H9 (cell line): Measurements from ENCODE around the gene CDH7. TPM values are rescaled to one million over a fixed set of nuclear protein-coding genes. Genes with fewer than 3 reads are reported as not detected.

Source experiments
- DNase-seq: peaks from one replicate; pipeline ENCODE4 v3.0.0-alpha.2; 2017
- H2AFZ ChIP-seq: one replicate; pipeline ENCODE4 v1.6.1; 2013; ENCODE audit warnings: mild to moderate bottlenecking, low read length, control low read depth, moderate library complexity
- H2AK5ac ChIP-seq: 2 replicates; pipeline ENCODE4 v1.6.1; 2013; ENCODE audit warnings: low read length, control low read depth, mixed read lengths; ENCODE audit not compliant: insufficient read length
- H2BK120ac ChIP-seq: one replicate; pipeline ENCODE4 v1.6.1; 2013; ENCODE audit warnings: low read depth, mild to moderate bottlenecking, low read length, control low read depth, inconsistent platforms; ENCODE audit not compliant: poor library complexity, severe bottlenecking
- H2BK12ac ChIP-seq: 2 replicates; pipeline ENCODE4 v1.6.1; 2013; ENCODE audit warnings: low read length, control low read depth, mixed read lengths, low read depth; ENCODE audit not compliant: insufficient read length
- H2BK15ac ChIP-seq: 2 replicates; pipeline ENCODE4 v1.6.1; 2013; ENCODE audit warnings: low read depth, low read length, control low read depth
- H2BK20ac ChIP-seq: one replicate; pipeline ENCODE4 v1.6.1; 2013; ENCODE audit warnings: low read depth, mild to moderate bottlenecking, low read length, control low read depth, inconsistent platforms; ENCODE audit not compliant: poor library complexity, severe bottlenecking
- H2BK5ac ChIP-seq: 2 replicates; pipeline ENCODE4 v1.6.1; 2013; ENCODE audit warnings: low read length, control low read depth, mixed read lengths; ENCODE audit not compliant: insufficient read length
- H3K14ac ChIP-seq: 2 replicates; pipeline ENCODE4 v1.6.1; 2013; ENCODE audit warnings: low read length, control low read depth; ENCODE audit not compliant: insufficient read depth
- H3K18ac ChIP-seq: 2 replicates; pipeline ENCODE4 v1.6.1; 2013; ENCODE audit warnings: low read depth, mild to moderate bottlenecking, mixed read lengths, low read length, control low read depth; ENCODE audit not compliant: insufficient read length
- H3K23ac ChIP-seq: 2 replicates; pipeline ENCODE4 v1.6.1; 2013; ENCODE audit warnings: low read length, control low read depth, mixed read lengths, low read depth; ENCODE audit not compliant: insufficient read length
- H3K23me2 ChIP-seq: 2 replicates; pipeline ENCODE4 v1.6.1; 2013; ENCODE audit warnings: low read depth, mild to moderate bottlenecking, mixed read lengths, low read length, control low read depth; ENCODE audit not compliant: insufficient read length, poor library complexity, severe bottlenecking
- H3K27ac ChIP-seq: 2 replicates; pipeline ENCODE4 v1.5.1; 2013; ENCODE audit warnings: low read length, control low read depth, mixed read lengths, low read depth; ENCODE audit not compliant: insufficient read length
- H3K27me3 ChIP-seq: 2 replicates; pipeline ENCODE4 v1.6.1; 2013; ENCODE audit warnings: low read length, control low read depth, inconsistent platforms; ENCODE audit not compliant: insufficient read depth
- H3K4ac ChIP-seq: 2 replicates; pipeline ENCODE4 v1.6.1; 2013; ENCODE audit warnings: low read depth, mild to moderate bottlenecking, control low read depth, inconsistent platforms, low read length, moderate library complexity
- H3K4me1 ChIP-seq: 2 replicates; pipeline ENCODE4 v1.6.1; 2013; ENCODE audit warnings: low read length, control low read depth, inconsistent platforms; ENCODE audit not compliant: insufficient read depth
- H3K4me2 ChIP-seq: 2 replicates; pipeline ENCODE4 v1.6.1; 2013; ENCODE audit warnings: low read length, control low read depth, mixed read lengths; ENCODE audit not compliant: insufficient read length, insufficient read depth
- H3K56ac ChIP-seq: 2 replicates; pipeline ENCODE4 v1.6.1; 2013; ENCODE audit warnings: low read depth, mild to moderate bottlenecking, mixed read lengths, low read length, control low read depth; ENCODE audit not compliant: insufficient read length
- H3K79me1 ChIP-seq: 2 replicates; pipeline ENCODE4 v1.6.1; 2013; ENCODE audit warnings: low read depth, mild to moderate bottlenecking, moderate library complexity, low read length, control low read depth, inconsistent platforms; ENCODE audit not compliant: insufficient read depth, poor library complexity, severe bottlenecking
- H3K79me2 ChIP-seq: 2 replicates; pipeline ENCODE4 v1.6.1; 2013; ENCODE audit warnings: low read length, control low read depth, inconsistent platforms; ENCODE audit not compliant: insufficient read depth
- H3K9ac ChIP-seq: 2 replicates; pipeline ENCODE4 v1.6.1; 2013; ENCODE audit warnings: low read length, control low read depth, mixed read lengths; ENCODE audit not compliant: insufficient read length; ENCODE audit errors: extremely low read depth
- H3K9me3 ChIP-seq: one replicate; pipeline ENCODE4 v1.6.1; 2013; ENCODE audit warnings: low read depth, low read length, inconsistent platforms; ENCODE audit not compliant: control insufficient read depth
- H3T11ph ChIP-seq: one replicate; pipeline ENCODE4 v1.6.1; 2013; ENCODE audit warnings: mild to moderate bottlenecking, low read length, control low read depth, inconsistent platforms
- H4K20me1 ChIP-seq: one replicate; pipeline ENCODE4 v1.6.1; 2013; ENCODE audit not compliant: control insufficient read depth, insufficient read length, insufficient read depth
- H4K5ac ChIP-seq: 2 replicates; pipeline ENCODE4 v1.6.1; 2013; ENCODE audit warnings: low read depth, mild to moderate bottlenecking, mixed read lengths, low read length, control low read depth; ENCODE audit not compliant: insufficient read length
- H4K8ac ChIP-seq: replicated peaks from 2 replicates; pipeline ENCODE4 v1.6.1; 2013; ENCODE audit warnings: low read length, control low read depth, mixed read lengths, low read depth; ENCODE audit not compliant: insufficient read length
- H4K91ac ChIP-seq: 2 replicates; pipeline ENCODE4 v1.6.1; 2013; ENCODE audit warnings: low read depth, mild to moderate bottlenecking, moderate library complexity, mixed read lengths, low read length, control low read depth; ENCODE audit not compliant: insufficient read length
- H3K27ac Mint-ChIP-seq, 3 experiments: 2 replicates in 2 of 3; 3 replicates in 1 of 3; pipeline ENCODE4 v1.8.0; 2020 to 2021; ENCODE audit warnings: mixed read lengths in 3 of 3, mild to moderate bottlenecking in 1 of 3, moderate library complexity in 1 of 3
- H3K27me3 Mint-ChIP-seq: 2 replicates; pipeline ENCODE4 v1.8.0; 2021; ENCODE audit warnings: low read depth, mild to moderate bottlenecking, moderate library complexity, mixed read lengths
- H3K36me3 Mint-ChIP-seq, 3 experiments: 2 replicates in 2 of 3; 3 replicates in 1 of 3; pipeline ENCODE4 v1.8.0; 2020 to 2021; ENCODE audit warnings: low read depth in 3 of 3, mixed read lengths in 3 of 3; ENCODE audit not compliant: insufficient read depth in 1 of 3
- H3K4me1 Mint-ChIP-seq, 2 experiments: 2 replicates each; pipeline ENCODE4 v1.8.0; 2020; ENCODE audit warnings: mixed read lengths in 2 of 2
- H3K4me3 Mint-ChIP-seq, 2 experiments: 2 replicates in 1 of 2; 3 replicates in 1 of 2; pipeline ENCODE4 v1.8.0; 2020 to 2021; ENCODE audit warnings: mild to moderate bottlenecking in 2 of 2, mixed read lengths in 2 of 2, moderate library complexity in 1 of 2
- H3K9me3 Mint-ChIP-seq, 2 experiments: 2 replicates in 1 of 2; 3 replicates in 1 of 2; pipeline ENCODE4 v1.8.0; 2020; ENCODE audit warnings: mild to moderate bottlenecking in 2 of 2, mixed read lengths in 2 of 2, moderate library complexity in 1 of 2
- CTCF ChIP-seq: fragments of 200-600 bp; sonication (generic); conservative IDR thresholded peaks from 3 replicates; pipeline ENCODE4 v1.8.0; 2021; ENCODE audit warnings: antibody characterized with exemption, mild to moderate bottlenecking
- WGBS: extraction: QIAGEN DNeasy Blood & Tissue Kit; methylation state at CpG from one replicate; pipeline ENCODE4 v1.1.7; 2013; ENCODE audit warnings: missing lambda C conversion rate, low lambda C conversion rate, mixed read lengths; ENCODE audit not compliant: insufficient read length; ENCODE audit errors: extremely low coverage; 5-methylcytosine and 5-hydroxymethylcytosine counted together
- total RNA-seq: library from RNA; stranded (reverse); gene quantifications from 2 replicates; pipeline ENCODE4 v1.2.1, GENCODE V29; 2021

The CDH7 gene
- total RNA-seq, 1 experiment from 2014 or later = 0.13 TPM

GRCh38 chr18:65704046-65704445, 46.8 kb upstream of the CDH7 start:
- H3K27ac ChIP-seq = no peak overlapping the region
- H3K56ac ChIP-seq = no peak overlapping the region
- WGBS = no CpG with 5 or more reads among the region's 1 CpG
- H3K23me2 ChIP-seq = no peaks in the 10 kb centered on the region
- Mint-ChIP-seq H3K27ac (no peak overlapping the region), H3K9me3 (no peaks in the 10 kb centered on the region), H3K4me1 (no peaks in the 10 kb centered on the region), H3K27me3 (no peaks in the 10 kb centered on the region; the same call in 1 of the 2 replicates), H3K36me3 (no peaks in the 10 kb centered on the region), H3K4me3 (no peak overlapping the region)
- no peaks in the 10 kb centered on the region for H3K27me3 ChIP-seq
- no peaks in the 10 kb centered on the region for H4K20me1 ChIP-seq
- no peak overlapping the region for H3K14ac ChIP-seq
- no peak overlapping the region for H2AFZ ChIP-seq
- no peak for TF ChIP-seq CTCF
- no peaks in the 10 kb centered on the region for H3K4me1 ChIP-seq
- no peak overlapping the region for H3T11ph ChIP-seq
- no peak overlapping the region for H3K4me2 ChIP-seq
- no peak for DNase-seq
- H4K5ac ChIP-seq = no peak overlapping the region
- H3K9me3 ChIP-seq = no peaks in the 10 kb centered on the region
- H4K8ac ChIP-seq = no peak overlapping the region
- no peak overlapping the region for H4K91ac ChIP-seq
- no peaks in the 10 kb centered on the region for H3K79me1 ChIP-seq
- no peak overlapping the region for H3K4ac ChIP-seq
- no peak overlapping the region for H3K23ac ChIP-seq
- H2BK20ac ChIP-seq = no peak overlapping the region
- H3K79me2 ChIP-seq = no peaks in the 10 kb centered on the region
- no peak overlapping the region for H2BK12ac ChIP-seq
- H2AK5ac ChIP-seq = no peak overlapping the region
- H2BK5ac ChIP-seq = no peak overlapping the region
- no peak overlapping the region for H3K9ac ChIP-seq
- H3K18ac ChIP-seq = no peak overlapping the region
- no peak overlapping the region for H2BK15ac ChIP-seq
- H2BK120ac ChIP-seq = no peak overlapping the region
